ENCODE data around the gene MBD5.

DNA sequence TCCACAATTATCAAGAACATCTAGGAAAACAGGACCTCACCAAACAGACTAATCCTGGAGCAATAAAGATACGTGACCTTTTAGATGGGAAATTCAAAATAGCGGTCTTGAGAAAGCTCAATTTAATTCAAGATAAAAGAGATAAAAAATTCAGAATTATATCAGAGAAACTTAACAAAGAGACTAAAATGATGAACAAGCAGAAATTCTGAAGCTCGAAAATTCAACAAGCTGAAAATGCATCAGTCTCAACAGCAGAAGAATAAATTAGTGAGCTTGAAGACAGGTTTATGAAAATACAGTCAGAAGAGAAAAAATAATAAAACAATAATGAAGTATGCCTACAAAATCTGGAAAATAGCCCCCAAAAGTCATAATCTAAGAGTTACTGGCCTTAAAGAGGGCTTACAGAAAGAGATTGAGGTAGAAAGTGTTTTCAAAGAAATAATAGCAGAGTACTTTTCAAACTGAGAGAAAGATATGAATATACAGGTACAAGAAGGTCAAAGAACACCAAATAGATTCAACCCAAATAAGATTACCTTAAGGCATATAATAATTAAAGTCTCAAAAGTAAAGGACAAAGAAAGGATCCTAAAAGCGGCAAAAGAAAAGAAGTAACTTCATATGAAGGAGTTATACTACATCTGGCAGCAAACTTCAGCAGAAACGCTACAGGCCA lies 13.5 kb upstream of the MBD5 start:
- no peak for TF ChIP-seq CTCF (IDR thresholded peaks at IDR 0.05; ENCODE audit: low read depth, low read length)
- no peak for TF ChIP-seq EZH2phosphoT487 (IDR thresholded peaks at IDR 0.05; ENCODE audit: low read depth)

All from OCI-LY3 (cell line).